ENCODE results near the gene POLQ. TPM values are rescaled to one million over a fixed set of nuclear protein-coding genes. Genes with fewer than 3 reads are reported as not detected.

POLQ gene
- total and polyA plus RNA-seq, 12 donors, result 0.10 to 0.93 (median 0.42) TPM

DNA sequence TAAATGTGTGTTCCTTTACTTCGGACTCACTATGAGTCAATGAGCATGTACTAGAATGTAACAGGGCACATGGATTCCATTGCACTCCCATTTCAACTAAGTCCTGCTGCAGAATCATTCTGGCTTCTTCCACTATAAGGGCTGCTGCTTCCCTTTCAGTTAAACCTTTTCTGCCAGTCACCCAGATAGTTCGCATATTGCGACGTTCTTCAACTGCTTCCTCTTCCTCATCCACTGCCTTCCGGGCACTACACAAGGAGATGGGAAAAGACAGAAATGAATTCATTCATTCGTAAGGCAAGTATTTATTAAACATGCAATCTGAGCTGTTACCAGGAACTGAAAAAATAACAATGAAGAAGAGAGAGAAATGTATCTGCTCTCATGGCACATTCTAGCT lies 55.6 kb downstream of the POLQ start:
- no peaks in the 10 kb centered on the region for H3K9me3 ChIP-seq
- H3K4me1 ChIP-seq, result no peaks in the 10 kb centered on the region
- ATAC-seq (no peak), DNase-seq (no peak)
- WGBS, 2 donors, result 88 to 94% methylated on average over 6 of the region's 6 CpGs
- TF ChIP-seq CTCF (IDR thresholded peaks at IDR 0.05), result no peak
- no peak overlapping the region for H3K4me3 ChIP-seq
- H3K36me3 ChIP-seq, result peaks cover 0 to 13% (median 0%) of the 10 kb centered on the region in 9 donors
- H3K27me3 ChIP-seq, result no peaks in the 10 kb centered on the region
- intact Hi-C loops (cut with DNase I), result no loop called here
- H3K27ac ChIP-seq, result no peak overlapping the region

- no peaks in the 10 kb centered on the region for H3K27me3 ChIP-seq
- intact Hi-C loops (cut with DNase I), result no loop called here
- no peak overlapping the region for H3K4me3 ChIP-seq
- no peaks in the 10 kb centered on the region for H3K9me3 ChIP-seq
- no peak for TF ChIP-seq CTCF (IDR thresholded peaks at IDR 0.05)
- no peaks in the 10 kb centered on the region for H3K4me1 ChIP-seq
- no peak for ATAC-seq
- H3K36me3 ChIP-seq, result peaks cover 0 to 8% (median 0%) of the 10 kb centered on the region in 9 donors
- DNase-seq, result no peak
- WGBS, 2 donors, result 84 to 88% methylated on average over 2 of the region's 2 CpGs
- no peak overlapping the region for H3K27ac ChIP-seq
Observed at GRCh38 chr3:121488628-121489027, 57.2 kb downstream of the POLQ start.

GRCh38 chr3:121483290-121483689 lies 62.5 kb downstream of the POLQ start:
- no peak for DNase-seq
- no peak overlapping the region for H3K4me3 ChIP-seq
- no peak overlapping the region for H3K27ac ChIP-seq
- no peaks in the 10 kb centered on the region for H3K4me1 ChIP-seq
- no peak for ATAC-seq
- no peaks in the 10 kb centered on the region for H3K36me3 ChIP-seq
- no peaks in the 10 kb centered on the region for H3K9me3 ChIP-seq
- 96 to 100% methylated on average over 1 of the region's 1 CpG for WGBS, 2 donors
- no peaks in the 10 kb centered on the region for H3K27me3 ChIP-seq
- intact Hi-C loops (cut with DNase I), result no loop called here
- no peak for TF ChIP-seq CTCF (IDR thresholded peaks at IDR 0.05)

GRCh38 chr3:121482660-121483059 lies 63.1 kb downstream of the POLQ start:
- intact Hi-C loops (cut with DNase I), result no loop called here
- Histone ChIP-seq H3K4me1 (no peaks in the 10 kb centered on the region), H3K36me3 (no peaks in the 10 kb centered on the region), H3K27me3 (no peaks in the 10 kb centered on the region), H3K27ac (no peak overlapping the region), H3K4me3 (no peak overlapping the region), H3K9me3 (no peaks in the 10 kb centered on the region)
- ATAC-seq (no peak), DNase-seq (no peak)
- no peak for TF ChIP-seq CTCF (IDR thresholded peaks at IDR 0.05)
- 96 to 97% methylated on average over 1 of the region's 1 CpG for WGBS, 2 donors
